Measurements from ENCODE around the gene CCDC157.

DNA sequence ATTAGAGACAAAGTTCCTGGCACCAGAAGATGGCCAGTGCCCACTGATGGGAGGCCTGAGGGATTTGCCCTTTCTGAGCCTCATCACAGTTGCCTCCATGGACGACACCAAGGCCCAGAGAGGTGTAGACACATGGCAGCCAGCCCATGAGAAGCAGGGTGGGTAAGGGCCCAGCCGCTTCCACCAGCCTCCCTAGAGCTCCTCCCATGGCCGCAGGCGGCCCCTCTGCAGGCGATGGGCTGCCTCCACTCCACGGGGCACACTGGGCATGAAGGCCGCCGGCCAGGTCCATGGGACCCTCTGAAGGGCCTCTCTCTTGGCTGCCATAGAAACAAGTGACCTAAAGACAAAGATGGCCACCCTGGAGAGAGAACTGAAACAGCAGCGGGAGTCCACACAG is 14.5 kb downstream of the CCDC157 start:
- no peak for TF ChIP-seq POLR2A (IDR thresholded peaks at IDR 0.05)
- TF ChIP-seq, protein P1, sequence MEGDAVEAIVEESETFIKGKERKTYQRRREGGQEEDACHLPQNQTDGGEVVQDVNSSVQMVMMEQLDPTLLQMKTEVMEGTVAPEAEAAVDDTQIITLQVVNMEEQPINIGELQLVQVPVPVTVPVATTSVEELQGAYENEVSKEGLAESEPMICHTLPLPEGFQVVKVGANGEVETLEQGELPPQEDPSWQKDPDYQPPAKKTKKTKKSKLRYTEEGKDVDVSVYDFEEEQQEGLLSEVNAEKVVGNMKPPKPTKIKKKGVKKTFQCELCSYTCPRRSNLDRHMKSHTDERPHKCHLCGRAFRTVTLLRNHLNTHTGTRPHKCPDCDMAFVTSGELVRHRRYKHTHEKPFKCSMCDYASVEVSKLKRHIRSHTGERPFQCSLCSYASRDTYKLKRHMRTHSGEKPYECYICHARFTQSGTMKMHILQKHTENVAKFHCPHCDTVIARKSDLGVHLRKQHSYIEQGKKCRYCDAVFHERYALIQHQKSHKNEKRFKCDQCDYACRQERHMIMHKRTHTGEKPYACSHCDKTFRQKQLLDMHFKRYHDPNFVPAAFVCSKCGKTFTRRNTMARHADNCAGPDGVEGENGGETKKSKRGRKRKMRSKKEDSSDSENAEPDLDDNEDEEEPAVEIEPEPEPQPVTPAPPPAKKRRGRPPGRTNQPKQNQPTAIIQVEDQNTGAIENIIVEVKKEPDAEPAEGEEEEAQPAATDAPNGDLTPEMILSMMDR (IDR thresholded peaks at IDR 0.05) = no peak

Data from upper lobe of left lung (tissue), 4 donors.